K562 (cell line): Measurements from ENCODE around the gene NKIRAS1. TPM values are rescaled to one million over a fixed set of nuclear protein-coding genes. Genes with fewer than 3 reads are reported as not detected.

Source experiments
- ADNP ChIP-seq: fragments of 200-800 bp; sonication (Bioruptor generic); IDR thresholded peaks from 2 replicates; pipeline ENCODE4 v1.6.1; 2016; ENCODE audit warnings: missing genetic modification characterization, missing compliant biosample characterization
- IRF2 ChIP-seq: sonication (generic); formaldehyde crosslinking; IDR thresholded peaks from 2 replicates; pipeline ENCODE4 v1.8.1; 2022; ENCODE audit warnings: mild to moderate bottlenecking, missing genetic modification reagents
- MAFK ChIP-seq: IDR thresholded peaks from 2 replicates; pipeline ENCODE4 v1.6.1; 2011; ENCODE audit warnings: low read length, improper control_type of control experiment
- MIER1 ChIP-seq: fragments of 450-650 bp; IDR thresholded peaks from 2 replicates; pipeline ENCODE4 v1.6.1; 2016; ENCODE audit warnings: antibody characterized with exemption, mild to moderate bottlenecking, low read depth
- TBL1XR1 ChIP-seq, 2 experiments: IDR thresholded peaks; 2 replicates each; pipeline ENCODE4 v1.6.1; 2012; ENCODE audit warnings: improper control_type of control experiment in 2 of 2, low read length in 2 of 2, mild to moderate bottlenecking in 1 of 2
- ZNF696 ChIP-seq: fragments of 250-450 bp; sonication (Bioruptor Pico); conservative IDR thresholded peaks from 2 replicates; pipeline ENCODE4 v1.4.0; 2020; ENCODE audit warnings: mild to moderate bottlenecking, moderate library complexity
- polyA plus RNA-seq, 8 experiments: library from polyadenylated mRNA; depleted of rRNA in 4 of 8; stranded (reverse) in 5 of 8; unstranded in 3 of 8; fragments of >200 nt; fragmentation: Nextera tagmentation in 2 of 8; fragmentation: Illumina TruSeq in 1 of 8; extraction: Ambion mirVana in 2 of 8; extraction: Trizol in 1 of 8; gene quantifications; 2 replicates each; pipeline versions ENCODE4 v1.2.1 to v1.2.3, GENCODE V29; 2011 to 2014; ENCODE audit warnings: inconsistent platforms in 1 of 8, missing spikeins in 1 of 8
- total RNA-seq, 7 experiments: library from RNA; depleted of rRNA in 6 of 7; stranded (reverse); fragments of >200 nt in 6 of 7; fragmentation: Illumina TruSeq in 2 of 7; extraction: Trizol in 2 of 7; gene quantifications; 2 replicates each; pipeline versions ENCODE4 v1.2.1 to v1.2.3, GENCODE V29; 2011 to 2021; ENCODE audit warnings: low replicate concordance in 1 of 7
- TF ChIP-seq, protein P1 (sequence below): fragments of 250-450 bp; sonication (Bioruptor Pico); IDR thresholded peaks from 2 replicates; pipeline ENCODE4 v1.4.0; 2020; ENCODE audit warnings: mild to moderate bottlenecking, moderate library complexity
- TF ChIP-seq, protein P2 (sequence below): fragments of 450-650 bp; formaldehyde crosslinking; IDR thresholded peaks from 2 replicates; pipeline ENCODE4 v1.4.0; 2020; ENCODE audit warnings: mild to moderate bottlenecking
- TF ChIP-seq, protein P3 (sequence below): sonication (generic); formaldehyde crosslinking; IDR thresholded peaks from 2 replicates; pipeline ENCODE4 v1.8.1; 2022; ENCODE audit warnings: missing genetic modification reagents
- TF ChIP-seq, protein P4 (sequence below): sonication (generic); formaldehyde crosslinking; IDR thresholded peaks from 2 replicates; pipeline ENCODE4 v1.8.0; 2022; ENCODE audit warnings: missing genetic modification reagents, mild to moderate bottlenecking, borderline replicate concordance
- TF ChIP-seq, protein P5 (sequence below): fragments of 450-650 bp; IDR thresholded peaks from 2 replicates; pipeline ENCODE4 v1.6.1; 2018; ENCODE audit not compliant: partially characterized antibody
- TF ChIP-seq, protein P6 (sequence below): fragments of 250-450 bp; sonication (Bioruptor Pico); IDR thresholded peaks from 2 replicates; pipeline ENCODE4 v1.5.0; 2021; ENCODE audit warnings: mild to moderate bottlenecking, moderate library complexity

NKIRAS1 gene
- total and polyA plus RNA-seq, 9 of the 15 experiments (the other 6 are each of a cell fraction or from before 2014, with no cell fraction given) = 5.1 to 10.3 (median 6.3) TPM

DNA sequence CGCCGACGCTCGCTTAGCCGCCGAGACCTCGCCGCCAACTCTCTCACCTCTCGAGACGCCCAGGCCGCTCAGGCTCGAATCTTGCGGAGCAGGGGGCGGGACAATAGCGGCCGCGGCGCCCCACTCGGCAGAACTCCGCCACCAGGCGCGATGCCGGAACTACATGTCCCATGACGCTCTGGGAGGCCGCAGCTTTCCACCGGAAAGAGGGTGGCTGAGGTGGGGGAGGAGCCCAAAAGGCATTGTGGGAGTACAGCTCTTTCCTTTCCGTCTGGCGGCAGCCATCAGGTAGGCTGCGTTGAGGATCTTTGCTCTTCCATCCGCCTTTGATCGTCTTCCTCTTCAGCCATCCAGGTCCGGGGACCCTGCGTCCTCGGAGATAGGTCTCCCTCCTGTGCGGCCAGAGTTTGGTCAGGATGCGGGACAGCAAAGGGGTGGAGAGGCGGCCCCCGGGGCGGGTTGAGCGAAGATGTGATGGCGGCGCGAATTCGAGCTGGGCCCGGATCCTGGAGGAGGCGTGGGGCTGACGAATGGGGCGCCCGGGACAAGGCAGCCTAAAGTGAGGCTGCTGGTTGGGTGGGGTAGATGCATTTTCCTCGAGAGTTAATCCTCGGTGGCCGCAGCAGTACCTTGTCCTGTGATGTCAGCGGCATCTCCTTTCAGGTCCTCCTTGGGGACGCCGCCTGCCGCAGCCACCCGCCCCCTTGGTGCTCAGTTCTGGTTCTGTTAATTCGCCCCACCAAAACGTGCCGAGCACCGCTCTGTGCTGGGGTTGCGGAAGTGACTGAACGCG, at the start of gene NKIRAS1, which contains the start of gene RPL15 (continued):
- TF ChIP-seq IRF2 = no peak
- TF ChIP-seq, protein P1, sequence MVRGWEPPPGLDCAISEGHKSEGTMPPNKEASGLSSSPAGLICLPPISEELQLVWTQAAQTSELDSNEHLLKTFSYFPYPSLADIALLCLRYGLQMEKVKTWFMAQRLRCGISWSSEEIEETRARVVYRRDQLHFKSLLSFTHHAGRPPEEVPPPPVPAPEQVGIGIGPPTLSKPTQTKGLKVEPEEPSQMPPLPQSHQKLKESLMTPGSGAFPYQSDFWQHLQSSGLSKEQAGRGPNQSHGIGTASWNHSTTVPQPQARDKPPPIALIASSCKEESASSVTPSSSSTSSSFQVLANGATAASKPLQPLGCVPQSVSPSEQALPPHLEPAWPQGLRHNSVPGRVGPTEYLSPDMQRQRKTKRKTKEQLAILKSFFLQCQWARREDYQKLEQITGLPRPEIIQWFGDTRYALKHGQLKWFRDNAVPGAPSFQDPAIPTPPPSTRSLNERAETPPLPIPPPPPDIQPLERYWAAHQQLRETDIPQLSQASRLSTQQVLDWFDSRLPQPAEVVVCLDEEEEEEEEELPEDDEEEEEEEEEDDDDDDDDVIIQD (CRISPR knock-in tag) = no peak
- TF ChIP-seq, protein P2, sequence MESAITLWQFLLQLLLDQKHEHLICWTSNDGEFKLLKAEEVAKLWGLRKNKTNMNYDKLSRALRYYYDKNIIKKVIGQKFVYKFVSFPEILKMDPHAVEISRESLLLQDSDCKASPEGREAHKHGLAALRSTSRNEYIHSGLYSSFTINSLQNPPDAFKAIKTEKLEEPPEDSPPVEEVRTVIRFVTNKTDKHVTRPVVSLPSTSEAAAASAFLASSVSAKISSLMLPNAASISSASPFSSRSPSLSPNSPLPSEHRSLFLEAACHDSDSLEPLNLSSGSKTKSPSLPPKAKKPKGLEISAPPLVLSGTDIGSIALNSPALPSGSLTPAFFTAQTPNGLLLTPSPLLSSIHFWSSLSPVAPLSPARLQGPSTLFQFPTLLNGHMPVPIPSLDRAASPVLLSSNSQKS (CRISPR knock-in tag) = no peak
- TF ChIP-seq MAFK = peak; percentile 29; the same call in 1 of the 2 replicates
- TF ChIP-seq ADNP = no peak
- TF ChIP-seq, protein P3, sequence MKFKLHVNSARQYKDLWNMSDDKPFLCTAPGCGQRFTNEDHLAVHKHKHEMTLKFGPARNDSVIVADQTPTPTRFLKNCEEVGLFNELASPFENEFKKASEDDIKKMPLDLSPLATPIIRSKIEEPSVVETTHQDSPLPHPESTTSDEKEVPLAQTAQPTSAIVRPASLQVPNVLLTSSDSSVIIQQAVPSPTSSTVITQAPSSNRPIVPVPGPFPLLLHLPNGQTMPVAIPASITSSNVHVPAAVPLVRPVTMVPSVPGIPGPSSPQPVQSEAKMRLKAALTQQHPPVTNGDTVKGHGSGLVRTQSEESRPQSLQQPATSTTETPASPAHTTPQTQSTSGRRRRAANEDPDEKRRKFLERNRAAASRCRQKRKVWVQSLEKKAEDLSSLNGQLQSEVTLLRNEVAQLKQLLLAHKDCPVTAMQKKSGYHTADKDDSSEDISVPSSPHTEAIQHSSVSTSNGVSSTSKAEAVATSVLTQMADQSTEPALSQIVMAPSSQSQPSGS (CRISPR knock-in tag) = no peak
- TF ChIP-seq, protein P4, sequence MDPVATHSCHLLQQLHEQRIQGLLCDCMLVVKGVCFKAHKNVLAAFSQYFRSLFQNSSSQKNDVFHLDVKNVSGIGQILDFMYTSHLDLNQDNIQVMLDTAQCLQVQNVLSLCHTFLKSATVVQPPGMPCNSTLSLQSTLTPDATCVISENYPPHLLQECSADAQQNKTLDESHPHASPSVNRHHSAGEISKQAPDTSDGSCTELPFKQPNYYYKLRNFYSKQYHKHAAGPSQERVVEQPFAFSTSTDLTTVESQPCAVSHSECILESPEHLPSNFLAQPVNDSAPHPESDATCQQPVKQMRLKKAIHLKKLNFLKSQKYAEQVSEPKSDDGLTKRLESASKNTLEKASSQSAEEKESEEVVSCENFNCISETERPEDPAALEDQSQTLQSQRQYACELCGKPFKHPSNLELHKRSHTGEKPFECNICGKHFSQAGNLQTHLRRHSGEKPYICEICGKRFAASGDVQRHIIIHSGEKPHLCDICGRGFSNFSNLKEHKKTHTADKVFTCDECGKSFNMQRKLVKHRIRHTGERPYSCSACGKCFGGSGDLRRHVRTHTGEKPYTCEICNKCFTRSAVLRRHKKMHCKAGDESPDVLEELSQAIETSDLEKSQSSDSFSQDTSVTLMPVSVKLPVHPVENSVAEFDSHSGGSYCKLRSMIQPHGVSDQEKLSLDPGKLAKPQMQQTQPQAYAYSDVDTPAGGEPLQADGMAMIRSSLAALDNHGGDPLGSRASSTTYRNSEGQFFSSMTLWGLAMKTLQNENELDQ (CRISPR knock-in tag) = no peak
- TF ChIP-seq, protein P5, sequence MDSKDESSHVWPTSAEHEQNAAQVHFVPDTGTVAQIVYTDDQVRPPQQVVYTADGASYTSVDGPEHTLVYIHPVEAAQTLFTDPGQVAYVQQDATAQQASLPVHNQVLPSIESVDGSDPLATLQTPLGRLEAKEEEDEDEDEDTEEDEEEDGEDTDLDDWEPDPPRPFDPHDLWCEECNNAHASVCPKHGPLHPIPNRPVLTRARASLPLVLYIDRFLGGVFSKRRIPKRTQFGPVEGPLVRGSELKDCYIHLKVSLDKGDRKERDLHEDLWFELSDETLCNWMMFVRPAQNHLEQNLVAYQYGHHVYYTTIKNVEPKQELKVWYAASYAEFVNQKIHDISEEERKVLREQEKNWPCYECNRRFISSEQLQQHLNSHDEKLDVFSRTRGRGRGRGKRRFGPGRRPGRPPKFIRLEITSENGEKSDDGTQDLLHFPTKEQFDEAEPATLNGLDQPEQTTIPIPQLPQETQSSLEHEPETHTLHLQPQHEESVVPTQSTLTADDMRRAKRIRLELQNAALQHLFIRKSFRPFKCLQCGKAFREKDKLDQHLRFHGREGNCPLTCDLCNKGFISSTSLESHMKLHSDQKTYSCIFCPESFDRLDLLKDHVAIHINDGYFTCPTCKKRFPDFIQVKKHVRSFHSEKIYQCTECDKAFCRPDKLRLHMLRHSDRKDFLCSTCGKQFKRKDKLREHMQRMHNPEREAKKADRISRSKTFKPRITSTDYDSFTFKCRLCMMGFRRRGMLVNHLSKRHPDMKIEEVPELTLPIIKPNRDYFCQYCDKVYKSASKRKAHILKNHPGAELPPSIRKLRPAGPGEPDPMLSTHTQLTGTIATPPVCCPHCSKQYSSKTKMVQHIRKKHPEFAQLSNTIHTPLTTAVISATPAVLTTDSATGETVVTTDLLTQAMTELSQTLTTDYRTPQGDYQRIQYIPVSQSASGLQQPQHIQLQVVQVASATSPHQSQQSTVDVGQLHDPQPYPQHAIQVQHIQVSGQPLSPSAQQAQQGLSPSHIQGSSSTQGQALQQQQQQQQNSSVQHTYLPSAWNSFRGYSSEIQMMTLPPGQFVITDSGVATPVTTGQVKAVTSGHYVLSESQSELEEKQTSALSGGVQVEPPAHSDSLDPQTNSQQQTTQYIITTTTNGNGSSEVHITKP = no peak
- TF ChIP-seq, protein P6, sequence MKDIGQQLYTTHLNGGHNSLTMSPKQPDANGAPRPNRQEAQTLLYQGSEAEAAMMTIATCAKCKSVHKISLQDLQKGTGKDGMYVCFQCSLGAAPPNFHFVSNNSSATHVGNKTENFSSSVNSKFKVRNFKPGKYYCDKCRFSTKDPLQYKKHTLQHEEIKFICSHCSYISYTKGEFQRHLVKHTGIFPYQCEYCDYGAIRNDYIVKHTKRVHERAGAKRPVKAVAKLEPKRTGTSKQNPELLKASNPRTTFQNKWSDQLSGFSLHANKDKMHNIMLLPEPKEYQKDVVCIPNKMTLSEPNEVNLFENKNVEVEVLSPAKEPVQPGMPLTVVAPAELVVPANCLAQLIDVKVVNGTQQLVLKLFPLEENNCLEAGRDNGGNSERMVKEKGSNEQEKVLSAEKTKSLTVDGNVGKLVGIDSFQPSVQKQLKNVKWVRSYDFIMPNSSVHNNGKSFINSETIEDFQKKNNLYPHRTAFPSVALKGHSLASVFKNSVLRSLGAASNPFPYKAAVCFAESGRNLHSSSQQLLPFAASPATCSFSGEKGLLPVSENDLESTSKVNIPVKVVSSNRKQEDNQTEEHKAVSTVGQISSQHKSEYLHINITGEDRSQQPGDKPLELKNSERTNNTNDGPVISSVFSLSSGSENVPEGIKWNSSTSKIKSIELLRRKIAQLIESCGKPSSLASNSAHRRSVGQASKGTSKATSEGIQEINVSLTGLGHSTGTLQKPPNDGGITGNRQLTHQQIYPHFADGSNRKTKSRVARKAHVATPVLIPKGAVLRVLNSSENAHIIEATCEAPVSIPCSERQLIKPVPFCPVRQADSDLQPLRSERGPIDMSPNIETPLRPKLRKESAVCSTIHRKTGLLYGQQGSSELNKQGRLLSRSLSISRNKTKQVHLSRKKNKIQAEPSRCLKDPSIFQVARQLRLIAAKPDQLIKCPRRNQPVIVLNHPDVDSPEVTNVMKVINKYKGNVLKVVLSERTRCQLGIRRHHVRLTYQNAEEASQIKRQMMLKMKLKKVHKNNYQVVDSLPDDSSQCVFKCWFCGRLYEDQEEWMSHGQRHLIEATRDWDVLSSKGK = no peak
- TF ChIP-seq MIER1 = peak; percentile 73
- TF ChIP-seq TBL1XR1 (IDR thresholded peaks at IDR 0.05; ENCODE audit: low read length in 2 of 2) = peak; percentile 44 to 68
- TF ChIP-seq ZNF696 (CRISPR knock-in tag) = no peak
